Vagina (tissue), 2 donors: ENCODE data around the gene HPCAL1. TPM values are rescaled to one million over a fixed set of nuclear protein-coding genes. Genes with fewer than 3 reads are reported as not detected.

Experiments
- DNase-seq, 2 donors: peaks; one replicate each; pipeline ENCODE4 v3.0.0-alpha.2; 2017; ENCODE audit errors: extremely low spot score in 2 of 2
- H3K27ac ChIP-seq: fragments of 200-600 bp; sonication (generic); one replicate; pipeline ENCODE4 v1.5.1; 2019
- H3K27me3 ChIP-seq: fragments of 200-600 bp; sonication (generic); one replicate; pipeline ENCODE4 v1.5.1; 2019
- H3K36me3 ChIP-seq, 2 donors: fragments of 200-600 bp; sonication (generic); one replicate each; pipeline ENCODE4 v1.5.1; 2017 to 2019
- H3K4me1 ChIP-seq: fragments of 200-600 bp; sonication (generic); one replicate; pipeline ENCODE4 v1.5.1; 2019
- H3K4me3 ChIP-seq, 2 donors: fragments of 200-600 bp; sonication (generic); 1 replicate in 1 of 2; 2 replicates in 1 of 2; pipeline ENCODE4 v1.5.1; 2016 to 2019
- H3K9me3 ChIP-seq: fragments of 200-600 bp; sonication (generic); one replicate; pipeline ENCODE4 v1.5.1; 2019
- POLR2A ChIP-seq, 2 donors: fragments of 450-650 bp; IDR thresholded peaks; one replicate each; pipeline ENCODE4 v1.6.1; 2017; ENCODE audit warnings: antibody characterized with exemption in 2 of 2, mild to moderate bottlenecking in 2 of 2, moderate library complexity in 2 of 2
- POLR2AphosphoS5 ChIP-seq, 2 donors: sonication (generic); formaldehyde crosslinking; IDR thresholded peaks; one replicate each; pipeline ENCODE4 v1.9.0; 2017; ENCODE audit warnings: antibody characterized with exemption in 2 of 2, mild to moderate bottlenecking in 2 of 2, low read depth in 1 of 2; ENCODE audit not compliant: insufficient read depth in 1 of 2
- intact Hi-C: fragments of 100-400 bp; cut with DNase I; formaldehyde crosslinking; loops from one replicate; pipeline ENCODE4 v1.15.1; 2023
- total RNA-seq: library from RNA; depleted of rRNA; stranded (reverse); fragments of >200 nt; gene quantifications from one replicate; pipeline ENCODE4 v1.2.3, GENCODE V29; 2016
- TF ChIP-seq, protein P1 (sequence below), 3 experiments: fragments of 450-650 bp in 2 of 3; fragments of 200-600 bp in 1 of 3; sonication (generic) in 1 of 3; IDR thresholded peaks; one replicate each; pipeline ENCODE4 v1.5.1; 2017 to 2019; ENCODE audit warnings: antibody characterized with exemption in 3 of 3, mild to moderate bottlenecking in 2 of 3, moderate library complexity in 2 of 3

HPCAL1 gene
- total RNA-seq, 1 donor from 2014 or later = 43.7 TPM

- DNase-seq = no peak
- Histone ChIP-seq H3K36me3 (peaks cover 0 to 8% of the 10 kb centered on the region in 2 donors), H3K9me3 (no peaks in the 10 kb centered on the region), H3K27ac (no peak overlapping the region), H3K4me1 (peaks cover 18% of the 10 kb centered on the region), H3K4me3 (no peak overlapping the region), H3K27me3 (no peaks in the 10 kb centered on the region)
- intact Hi-C loops = no loop called here
- TF ChIP-seq POLR2AphosphoS5 (IDR thresholded peaks at IDR 0.05; ENCODE audit: insufficient read depth in 1 of 2, low read depth in 1 of 2) (no peak), POLR2A (IDR thresholded peaks at IDR 0.05) (no peak)
- TF ChIP-seq, protein P1, sequence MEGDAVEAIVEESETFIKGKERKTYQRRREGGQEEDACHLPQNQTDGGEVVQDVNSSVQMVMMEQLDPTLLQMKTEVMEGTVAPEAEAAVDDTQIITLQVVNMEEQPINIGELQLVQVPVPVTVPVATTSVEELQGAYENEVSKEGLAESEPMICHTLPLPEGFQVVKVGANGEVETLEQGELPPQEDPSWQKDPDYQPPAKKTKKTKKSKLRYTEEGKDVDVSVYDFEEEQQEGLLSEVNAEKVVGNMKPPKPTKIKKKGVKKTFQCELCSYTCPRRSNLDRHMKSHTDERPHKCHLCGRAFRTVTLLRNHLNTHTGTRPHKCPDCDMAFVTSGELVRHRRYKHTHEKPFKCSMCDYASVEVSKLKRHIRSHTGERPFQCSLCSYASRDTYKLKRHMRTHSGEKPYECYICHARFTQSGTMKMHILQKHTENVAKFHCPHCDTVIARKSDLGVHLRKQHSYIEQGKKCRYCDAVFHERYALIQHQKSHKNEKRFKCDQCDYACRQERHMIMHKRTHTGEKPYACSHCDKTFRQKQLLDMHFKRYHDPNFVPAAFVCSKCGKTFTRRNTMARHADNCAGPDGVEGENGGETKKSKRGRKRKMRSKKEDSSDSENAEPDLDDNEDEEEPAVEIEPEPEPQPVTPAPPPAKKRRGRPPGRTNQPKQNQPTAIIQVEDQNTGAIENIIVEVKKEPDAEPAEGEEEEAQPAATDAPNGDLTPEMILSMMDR (IDR thresholded peaks at IDR 0.05) = no peak
Observed at GRCh38 chr2:10430886-10431622, 128.3 kb downstream of the HPCAL1 start.

DNA sequence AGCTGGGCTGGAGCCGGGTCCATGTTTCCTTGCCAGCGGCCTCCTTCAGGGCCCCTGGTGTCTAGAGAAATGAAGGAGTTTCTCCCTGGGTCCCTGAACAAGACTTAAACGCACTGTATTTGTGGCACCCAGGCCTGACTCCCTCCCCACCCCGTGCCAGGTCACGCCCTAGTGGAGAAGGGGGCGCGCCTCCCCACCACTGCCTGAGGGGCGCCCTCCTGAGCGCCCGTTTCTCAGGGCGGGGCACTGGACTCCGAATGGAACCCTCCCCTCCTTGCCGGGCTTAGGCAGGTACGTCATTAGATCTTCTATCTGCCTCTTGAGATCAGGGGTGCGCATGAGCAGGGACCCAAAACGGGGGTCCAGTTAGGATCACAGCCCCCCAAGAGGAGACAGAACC, 129.1 kb downstream of the HPCAL1 start:
- H3K9me3 ChIP-seq = no peaks in the 10 kb centered on the region
- peak overlapping the region in 1 of 2 donors; percentile 42 for H3K4me3 ChIP-seq
- intact Hi-C loops = no loop called here
- H3K4me1 ChIP-seq = peaks cover 18% of the 10 kb centered on the region
- no peak for DNase-seq
- no peak overlapping the region for H3K27ac ChIP-seq
- H3K36me3 ChIP-seq = peaks cover 0 to 2% of the 10 kb centered on the region in 2 donors
- H3K27me3 ChIP-seq = no peaks in the 10 kb centered on the region
- TF ChIP-seq POLR2AphosphoS5 (IDR thresholded peaks at IDR 0.05; ENCODE audit: insufficient read depth in 1 of 2, low read depth in 1 of 2) (no peak), POLR2A (IDR thresholded peaks at IDR 0.05) (no peak)
- TF ChIP-seq, protein P1 (IDR thresholded peaks at IDR 0.05) = no peak

- TF ChIP-seq POLR2A (IDR thresholded peaks at IDR 0.05) = no peak
- TF ChIP-seq POLR2AphosphoS5 (IDR thresholded peaks at IDR 0.05; ENCODE audit: insufficient read depth in 1 of 2, low read depth in 1 of 2) = peak in 1 of 2 donors; percentile 34
- DNase-seq = no peak
- Histone ChIP-seq H3K4me1 (peaks cover 18% of the 10 kb centered on the region), H3K36me3 (no peaks in the 10 kb centered on the region), H3K4me3 (peak overlapping the region in 1 of 2 donors; percentile 42), H3K27ac (no peak overlapping the region), H3K27me3 (no peaks in the 10 kb centered on the region), H3K9me3 (no peaks in the 10 kb centered on the region)
- intact Hi-C loops = no loop called here
Observed at GRCh38 chr2:10432311-10433181, 129.8 kb downstream of the HPCAL1 start.

DNA sequence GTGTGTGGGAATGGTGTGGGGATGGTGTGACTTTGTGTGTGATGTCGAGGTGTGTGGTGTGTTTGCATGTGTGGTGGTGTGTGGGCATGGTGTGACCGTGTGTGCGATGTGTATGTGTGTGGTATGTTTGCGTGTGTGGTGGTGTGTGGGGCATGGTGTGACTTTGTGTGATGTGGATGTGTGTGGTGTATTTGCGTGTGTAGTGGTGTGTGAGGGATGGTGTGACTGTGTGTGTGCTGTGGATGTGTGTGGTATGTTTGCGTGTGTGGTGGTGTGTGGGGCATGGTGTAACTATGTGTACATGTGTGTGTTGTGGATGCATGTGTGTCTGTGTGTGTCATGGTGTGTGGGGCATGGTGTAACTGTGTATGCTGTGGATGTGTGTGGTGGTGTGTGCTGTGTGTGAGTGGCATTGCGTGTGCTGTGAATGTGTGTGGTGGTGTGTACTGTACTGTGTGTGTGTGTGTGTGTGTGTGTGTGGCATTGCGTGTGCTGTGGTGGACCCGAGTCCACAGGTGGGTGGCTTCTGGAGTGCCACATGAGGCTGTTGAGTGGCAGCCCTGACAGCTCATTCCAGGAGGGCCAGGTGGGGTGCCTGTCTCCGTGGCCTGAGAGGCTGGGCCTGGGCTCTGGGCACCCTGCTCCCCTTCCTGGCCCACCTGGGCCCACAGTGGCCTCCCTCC, 130.7 kb downstream of the HPCAL1 start:
- H3K36me3 ChIP-seq = no peaks in the 10 kb centered on the region
- intact Hi-C loops = no loop called here
- H3K4me3 ChIP-seq = no peak overlapping the region
- H3K9me3 ChIP-seq = no peaks in the 10 kb centered on the region
- TF ChIP-seq, protein P1 (IDR thresholded peaks at IDR 0.05) = no peak
- TF ChIP-seq POLR2AphosphoS5 (IDR thresholded peaks at IDR 0.05; ENCODE audit: insufficient read depth in 1 of 2, low read depth in 1 of 2) (no peak), POLR2A (IDR thresholded peaks at IDR 0.05) (no peak)
- H3K27ac ChIP-seq = no peak overlapping the region
- H3K27me3 ChIP-seq = no peaks in the 10 kb centered on the region
- DNase-seq = no peak
- peaks cover 13% of the 10 kb centered on the region for H3K4me1 ChIP-seq
